K562 (cell line): ENCODE measurements around the gene MAN1A1.

ENCODE experiments used
- ARID1B ChIP-seq: fragments of 450-650 bp; IDR thresholded peaks from 2 replicates; pipeline ENCODE4 v1.6.1; 2016; ENCODE audit warnings: antibody characterized with exemption, mild to moderate bottlenecking, inconsistent platforms
- CC2D1A ChIP-seq: fragments of 450-650 bp; IDR thresholded peaks from 2 replicates; pipeline ENCODE4 v1.6.1; 2017; ENCODE audit warnings: mild to moderate bottlenecking
- MYC ChIP-seq, 2 experiments: fragments of 250-450 bp in 1 of 2; sonication (Bioruptor Pico) in 1 of 2; IDR thresholded peaks; 2 replicates each; pipeline versions ENCODE4 v1.5.1 to v1.6.1; 2012 to 2021; ENCODE audit warnings: low read depth in 2 of 2, borderline replicate concordance in 1 of 2, improper control_type of control experiment in 1 of 2, low read length in 1 of 2, mild to moderate bottlenecking in 1 of 2, moderate library complexity in 1 of 2
- NR4A1 ChIP-seq, 2 experiments: fragments of 250-450 bp in 1 of 2; fragments of 450-650 bp in 1 of 2; sonication (Bioruptor Pico) in 1 of 2; IDR thresholded peaks; 2 replicates each; pipeline versions ENCODE4 v1.4.0 to v1.6.1; 2016 to 2020; ENCODE audit warnings: mild to moderate bottlenecking in 2 of 2, missing compliant biosample characterization in 1 of 2, missing genetic modification characterization in 1 of 2, moderate library complexity in 1 of 2
- RFX1 ChIP-seq: fragments of 450-650 bp; IDR thresholded peaks from 2 replicates; pipeline ENCODE4 v1.6.1; 2016; ENCODE audit warnings: mild to moderate bottlenecking, moderate library complexity
- RFX5 ChIP-seq: IDR thresholded peaks from 2 replicates; pipeline ENCODE4 v1.6.1; 2011; ENCODE audit warnings: low read depth, mild to moderate bottlenecking, improper control_type of control experiment, low read length
- TF ChIP-seq, protein P1 (sequence below): sonication (generic); formaldehyde crosslinking; IDR thresholded peaks from 2 replicates; pipeline ENCODE4 v1.5.0; 2020; ENCODE audit warnings: missing genetic modification reagents
- TF ChIP-seq, protein P2 (sequence below), 3 experiments: IDR thresholded peaks in 2 of 3; conservative IDR thresholded peaks in 1 of 3; 2 replicates each; pipeline ENCODE4 v1.5.1; 2011 to 2012; ENCODE audit warnings: low read length in 3 of 3, mild to moderate bottlenecking in 3 of 3, control low read depth in 2 of 3, improper control_type of control experiment in 1 of 3, inconsistent platforms in 1 of 3, low read depth in 1 of 3, mixed read lengths in 1 of 3, moderate library complexity in 1 of 3; ENCODE audit not compliant: insufficient read depth in 2 of 3
- TF ChIP-seq, protein P3 (sequence below): fragments of 250-450 bp; sonication (Bioruptor Pico); IDR thresholded peaks from 2 replicates; pipeline ENCODE4 v1.5.0; 2020; ENCODE audit warnings: mild to moderate bottlenecking
- TF ChIP-seq, protein P4 (sequence below): sonication (generic); formaldehyde crosslinking; IDR thresholded peaks from 2 replicates; pipeline ENCODE4 v1.9.0; 2022; ENCODE audit warnings: mild to moderate bottlenecking, missing genetic modification reagents
- TF ChIP-seq, protein P5 (sequence below), 2 experiments: fragments of 450-650 bp in 1 of 2; sonication (generic) in 1 of 2; formaldehyde crosslinking in 1 of 2; IDR thresholded peaks in 1 of 2; conservative IDR thresholded peaks in 1 of 2; 2 replicates each; pipeline versions ENCODE4 v1.6.1 to v1.8.1; 2016 to 2023; ENCODE audit warnings: mild to moderate bottlenecking in 2 of 2, moderate library complexity in 2 of 2, inconsistent platforms in 1 of 2, missing genetic modification reagents in 1 of 2

DNA sequence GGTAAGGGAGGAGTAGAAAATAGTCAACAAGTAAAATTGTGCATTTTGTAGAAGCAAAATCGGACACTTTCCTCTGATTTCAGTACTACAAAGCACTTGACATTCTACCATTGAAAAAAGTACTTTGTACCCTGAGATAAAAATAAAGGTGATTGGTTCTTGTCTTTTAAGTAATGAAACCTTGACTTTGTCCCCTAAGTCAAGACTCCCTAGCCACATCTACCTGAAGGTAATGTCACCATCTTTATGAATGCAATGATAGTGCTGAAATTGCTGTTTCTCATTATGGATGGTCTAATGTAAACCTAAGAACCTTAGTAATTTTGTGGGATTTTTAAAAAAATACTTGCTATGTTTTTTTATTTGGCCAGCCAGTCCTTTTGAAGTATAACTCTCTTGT, 2.4 kb upstream of the MAN1A1 start:
- TF ChIP-seq, protein P1, sequence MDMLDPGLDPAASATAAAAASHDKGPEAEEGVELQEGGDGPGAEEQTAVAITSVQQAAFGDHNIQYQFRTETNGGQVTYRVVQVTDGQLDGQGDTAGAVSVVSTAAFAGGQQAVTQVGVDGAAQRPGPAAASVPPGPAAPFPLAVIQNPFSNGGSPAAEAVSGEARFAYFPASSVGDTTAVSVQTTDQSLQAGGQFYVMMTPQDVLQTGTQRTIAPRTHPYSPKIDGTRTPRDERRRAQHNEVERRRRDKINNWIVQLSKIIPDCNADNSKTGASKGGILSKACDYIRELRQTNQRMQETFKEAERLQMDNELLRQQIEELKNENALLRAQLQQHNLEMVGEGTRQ (CRISPR knock-in tag), result no peak
- no peak for TF ChIP-seq RFX5
- TF ChIP-seq MYC (IDR thresholded peaks at IDR 0.05; ENCODE audit: low read depth, low read length), result no peak
- no peak for TF ChIP-seq MYC (CRISPR knock-in tag; IDR thresholded peaks at IDR 0.05; ENCODE audit: borderline replicate concordance, low read depth)
- TF ChIP-seq, protein P2, sequence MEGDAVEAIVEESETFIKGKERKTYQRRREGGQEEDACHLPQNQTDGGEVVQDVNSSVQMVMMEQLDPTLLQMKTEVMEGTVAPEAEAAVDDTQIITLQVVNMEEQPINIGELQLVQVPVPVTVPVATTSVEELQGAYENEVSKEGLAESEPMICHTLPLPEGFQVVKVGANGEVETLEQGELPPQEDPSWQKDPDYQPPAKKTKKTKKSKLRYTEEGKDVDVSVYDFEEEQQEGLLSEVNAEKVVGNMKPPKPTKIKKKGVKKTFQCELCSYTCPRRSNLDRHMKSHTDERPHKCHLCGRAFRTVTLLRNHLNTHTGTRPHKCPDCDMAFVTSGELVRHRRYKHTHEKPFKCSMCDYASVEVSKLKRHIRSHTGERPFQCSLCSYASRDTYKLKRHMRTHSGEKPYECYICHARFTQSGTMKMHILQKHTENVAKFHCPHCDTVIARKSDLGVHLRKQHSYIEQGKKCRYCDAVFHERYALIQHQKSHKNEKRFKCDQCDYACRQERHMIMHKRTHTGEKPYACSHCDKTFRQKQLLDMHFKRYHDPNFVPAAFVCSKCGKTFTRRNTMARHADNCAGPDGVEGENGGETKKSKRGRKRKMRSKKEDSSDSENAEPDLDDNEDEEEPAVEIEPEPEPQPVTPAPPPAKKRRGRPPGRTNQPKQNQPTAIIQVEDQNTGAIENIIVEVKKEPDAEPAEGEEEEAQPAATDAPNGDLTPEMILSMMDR (IDR thresholded peaks at IDR 0.05 in 2 of 3, conservative IDR thresholded peaks at IDR 0.05 in 1 of 3; ENCODE audit: insufficient read depth in 2 of 3, low read depth in 1 of 3, low read length in 3 of 3), result no peak
- no peak for TF ChIP-seq RFX1
- TF ChIP-seq, protein P3, sequence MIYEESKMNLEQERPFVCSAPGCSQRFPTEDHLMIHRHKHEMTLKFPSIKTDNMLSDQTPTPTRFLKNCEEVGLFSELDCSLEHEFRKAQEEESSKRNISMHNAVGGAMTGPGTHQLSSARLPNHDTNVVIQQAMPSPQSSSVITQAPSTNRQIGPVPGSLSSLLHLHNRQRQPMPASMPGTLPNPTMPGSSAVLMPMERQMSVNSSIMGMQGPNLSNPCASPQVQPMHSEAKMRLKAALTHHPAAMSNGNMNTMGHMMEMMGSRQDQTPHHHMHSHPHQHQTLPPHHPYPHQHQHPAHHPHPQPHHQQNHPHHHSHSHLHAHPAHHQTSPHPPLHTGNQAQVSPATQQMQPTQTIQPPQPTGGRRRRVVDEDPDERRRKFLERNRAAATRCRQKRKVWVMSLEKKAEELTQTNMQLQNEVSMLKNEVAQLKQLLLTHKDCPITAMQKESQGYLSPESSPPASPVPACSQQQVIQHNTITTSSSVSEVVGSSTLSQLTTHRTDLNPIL, result no peak
- TF ChIP-seq, protein P4, sequence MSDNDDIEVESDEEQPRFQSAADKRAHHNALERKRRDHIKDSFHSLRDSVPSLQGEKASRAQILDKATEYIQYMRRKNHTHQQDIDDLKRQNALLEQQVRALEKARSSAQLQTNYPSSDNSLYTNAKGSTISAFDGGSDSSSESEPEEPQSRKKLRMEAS (CRISPR knock-in tag), result no peak
- TF ChIP-seq NR4A1 (CRISPR knock-in tag; IDR thresholded peaks at IDR 0.05), result no peak
- TF ChIP-seq NR4A1 (tag; IDR thresholded peaks at IDR 0.05), result no peak
- TF ChIP-seq ARID1B, result no peak
- no peak for TF ChIP-seq CC2D1A
- TF ChIP-seq, protein P5, sequence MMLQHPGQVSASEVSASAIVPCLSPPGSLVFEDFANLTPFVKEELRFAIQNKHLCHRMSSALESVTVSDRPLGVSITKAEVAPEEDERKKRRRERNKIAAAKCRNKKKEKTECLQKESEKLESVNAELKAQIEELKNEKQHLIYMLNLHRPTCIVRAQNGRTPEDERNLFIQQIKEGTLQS (IDR thresholded peaks at IDR 0.05), result no peak
- TF ChIP-seq, protein P5 (CRISPR knock-in tag; conservative IDR thresholded peaks at IDR 0.05), result no peak
